Fibroblast of lung (primary cell): ENCODE measurements around the gene TTLL10. TPM values are rescaled to one million over a fixed set of nuclear protein-coding genes. Genes with fewer than 3 reads are reported as not detected.
"Not testable (repeated sequence)": the region's sequence is repeated elsewhere in the genome, so short reads cannot be mapped to it uniquely, and the experiment has no call there.

Experiments used
- DNase-seq, 2 donors: peaks; one replicate each; pipeline versions ENCODE4 v3.0.0 to v3.0.0-alpha.2; 2010; ENCODE audit warnings: low read depth in 2 of 2
- H2AFZ ChIP-seq: 2 replicates; pipeline ENCODE4 v1.5.1; 2012; ENCODE audit warnings: low read length, control low read depth, inconsistent platforms
- H3K27ac ChIP-seq: 2 replicates; pipeline ENCODE4 v1.5.1; 2011; ENCODE audit warnings: low read length, control low read depth; ENCODE audit not compliant: insufficient read depth
- H3K27me3 ChIP-seq: 2 replicates; pipeline ENCODE4 v1.5.1; 2011; ENCODE audit warnings: mild to moderate bottlenecking, low read length; ENCODE audit not compliant: control insufficient read depth, insufficient read depth
- H3K36me3 ChIP-seq: 2 replicates; pipeline ENCODE4 v1.5.1; 2011; ENCODE audit warnings: low read length; ENCODE audit not compliant: control insufficient read depth, insufficient read depth
- H3K4me1 ChIP-seq: 2 replicates; pipeline ENCODE4 v1.5.1; 2011; ENCODE audit warnings: low read length; ENCODE audit not compliant: control insufficient read depth, insufficient read depth; ENCODE audit errors: extremely low read depth
- H3K4me2 ChIP-seq: 2 replicates; pipeline ENCODE4 v1.5.1; 2011; ENCODE audit warnings: low read length, control low read depth; ENCODE audit not compliant: insufficient read depth; ENCODE audit errors: extremely low read depth
- H3K4me3 ChIP-seq, 4 experiments: fragments of 200-600 bp in 1 of 4; sonication (generic) in 1 of 4; replicated peaks in 1 of 4; 2 replicates each; pipeline ENCODE4 v1.5.1; 2011 to 2016; ENCODE audit warnings: low read length in 4 of 4, low read depth in 3 of 4, mild to moderate bottlenecking in 3 of 4, control low read depth in 2 of 4, inconsistent platforms in 1 of 4, mixed read lengths in 1 of 4; ENCODE audit not compliant: insufficient read depth in 1 of 4; ENCODE audit errors: control extremely low read depth in 1 of 4
- H3K79me2 ChIP-seq: 2 replicates; pipeline ENCODE4 v1.5.1; 2012; ENCODE audit warnings: mild to moderate bottlenecking, low read length, inconsistent platforms; ENCODE audit not compliant: control insufficient read depth, insufficient read depth
- H3K9ac ChIP-seq: 2 replicates; pipeline ENCODE4 v1.5.1; 2011; ENCODE audit warnings: mild to moderate bottlenecking, low read length, control low read depth; ENCODE audit not compliant: insufficient read depth
- H3K9me3 ChIP-seq: 2 replicates; pipeline ENCODE4 v1.5.1; 2012; ENCODE audit warnings: low read depth, low read length; ENCODE audit not compliant: control insufficient read depth, insufficient read depth
- H4K20me1 ChIP-seq: 2 replicates; pipeline ENCODE4 v1.5.1; 2011; ENCODE audit warnings: low read length; ENCODE audit not compliant: control insufficient read depth, insufficient read depth; ENCODE audit errors: extremely low read depth
- EZH2 ChIP-seq: IDR thresholded peaks from 2 replicates; pipeline ENCODE4 v1.5.1; 2012; ENCODE audit warnings: low read length, control low read depth, mild to moderate bottlenecking; ENCODE audit errors: missing control alignments
- polyA plus RNA-seq, 2 donors: library from polyadenylated mRNA; depleted of rRNA in 1 of 2; stranded (reverse) in 1 of 2; unstranded in 1 of 2; fragments of >200 nt; gene quantifications; 2 replicates each; pipeline ENCODE4 v1.2.1, GENCODE V29; 2011 to 2012; ENCODE audit warnings: missing spikeins in 1 of 2
- total RNA-seq: library from RNA; depleted of rRNA; stranded (reverse); fragments of >200 nt; gene quantifications from 2 replicates; pipeline ENCODE4 v1.2.1, GENCODE V29; 2014
- TF ChIP-seq, protein P1 (sequence below), 2 donors: IDR thresholded peaks in 1 of 2; conservative IDR thresholded peaks in 1 of 2; 1 replicate in 1 of 2; 2 replicates in 1 of 2; pipeline ENCODE4 v1.5.1; 2011 to 2012; ENCODE audit warnings: low read length in 2 of 2, control low read depth in 1 of 2, inconsistent platforms in 1 of 2, low read depth in 1 of 2, mild to moderate bottlenecking in 1 of 2

Gene TTLL10
- total and polyA plus RNA-seq, 2 donors (not counting 1 experiment from before 2014, with no cell fraction given): not detected

DNA sequence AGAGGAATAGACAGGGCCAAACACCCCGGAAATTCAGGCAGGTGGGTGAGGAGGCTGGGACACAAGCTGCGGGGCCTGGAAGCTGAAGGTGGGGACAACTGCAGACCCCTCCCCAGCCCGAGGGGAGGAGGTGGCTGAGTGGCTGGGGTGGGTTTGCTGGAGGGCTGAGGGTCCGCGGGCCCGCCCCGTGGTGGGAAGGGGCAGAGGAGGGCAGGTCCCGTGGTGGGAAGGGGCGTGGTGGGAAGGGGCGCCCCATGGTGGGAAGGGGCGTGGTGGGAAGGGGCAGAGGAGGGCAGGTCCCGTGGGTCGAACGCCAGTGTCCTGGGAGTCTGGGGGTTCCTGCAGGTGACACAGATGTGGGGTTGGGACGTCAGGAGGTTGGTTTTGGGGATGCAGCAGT is 24.3 kb upstream of the TTLL10 start:
- no peak for DNase-seq
- Histone ChIP-seq H3K79me2 (no peaks in the 10 kb centered on the region), H2AFZ (no peak overlapping the region), H3K9me3 (no peaks in the 10 kb centered on the region), H3K27me3 (no peaks in the 10 kb centered on the region), H3K4me3 (no peak overlapping the region), H4K20me1 (no peaks in the 10 kb centered on the region), H3K27ac (no peak overlapping the region), H3K9ac (no peak overlapping the region), H3K4me2 (no peak overlapping the region), H3K36me3 (no peaks in the 10 kb centered on the region), H3K4me1 (no peaks in the 10 kb centered on the region)
- TF ChIP-seq, protein P1, sequence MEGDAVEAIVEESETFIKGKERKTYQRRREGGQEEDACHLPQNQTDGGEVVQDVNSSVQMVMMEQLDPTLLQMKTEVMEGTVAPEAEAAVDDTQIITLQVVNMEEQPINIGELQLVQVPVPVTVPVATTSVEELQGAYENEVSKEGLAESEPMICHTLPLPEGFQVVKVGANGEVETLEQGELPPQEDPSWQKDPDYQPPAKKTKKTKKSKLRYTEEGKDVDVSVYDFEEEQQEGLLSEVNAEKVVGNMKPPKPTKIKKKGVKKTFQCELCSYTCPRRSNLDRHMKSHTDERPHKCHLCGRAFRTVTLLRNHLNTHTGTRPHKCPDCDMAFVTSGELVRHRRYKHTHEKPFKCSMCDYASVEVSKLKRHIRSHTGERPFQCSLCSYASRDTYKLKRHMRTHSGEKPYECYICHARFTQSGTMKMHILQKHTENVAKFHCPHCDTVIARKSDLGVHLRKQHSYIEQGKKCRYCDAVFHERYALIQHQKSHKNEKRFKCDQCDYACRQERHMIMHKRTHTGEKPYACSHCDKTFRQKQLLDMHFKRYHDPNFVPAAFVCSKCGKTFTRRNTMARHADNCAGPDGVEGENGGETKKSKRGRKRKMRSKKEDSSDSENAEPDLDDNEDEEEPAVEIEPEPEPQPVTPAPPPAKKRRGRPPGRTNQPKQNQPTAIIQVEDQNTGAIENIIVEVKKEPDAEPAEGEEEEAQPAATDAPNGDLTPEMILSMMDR (conservative IDR thresholded peaks at IDR 0.05 in 1 of 2, IDR thresholded peaks at IDR 0.05 in 1 of 2; ENCODE audit: low read depth in 1 of 2, low read length in 2 of 2): no peak
- no peak for TF ChIP-seq EZH2

DNA sequence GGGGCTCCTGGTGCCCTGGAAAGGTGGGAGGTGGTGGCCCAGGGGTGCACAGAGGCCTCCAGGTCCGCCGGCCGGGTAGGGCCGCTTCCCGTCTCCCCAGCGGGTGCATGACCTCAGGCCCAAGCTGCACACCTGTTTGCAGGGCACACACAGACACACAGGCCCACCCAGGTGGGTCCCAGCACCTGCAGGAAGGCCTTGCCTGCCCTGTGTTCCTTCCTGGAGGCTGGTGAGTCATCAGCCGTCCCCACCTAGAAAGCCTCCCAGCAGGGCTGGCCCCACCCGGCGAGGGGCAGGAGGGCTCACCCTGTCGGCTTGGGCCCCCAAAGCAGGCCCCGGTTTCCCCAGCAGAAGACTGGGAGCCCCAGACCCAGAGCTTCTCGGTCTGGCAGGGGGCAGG is 23.6 kb upstream of the TTLL10 start:
- no peaks in the 10 kb centered on the region for H3K4me1 ChIP-seq
- H2AFZ ChIP-seq: no peak overlapping the region
- no peaks in the 10 kb centered on the region for H3K9me3 ChIP-seq
- H3K4me2 ChIP-seq: no peak overlapping the region
- no peaks in the 10 kb centered on the region for H3K27me3 ChIP-seq
- H3K4me3 ChIP-seq: no peak overlapping the region
- no peaks in the 10 kb centered on the region for H3K79me2 ChIP-seq
- H4K20me1 ChIP-seq: no peaks in the 10 kb centered on the region
- no peak overlapping the region for H3K27ac ChIP-seq
- H3K36me3 ChIP-seq: no peaks in the 10 kb centered on the region
- no peak for DNase-seq
- no peak overlapping the region for H3K9ac ChIP-seq
- no peak for TF ChIP-seq EZH2
- TF ChIP-seq, protein P1 (conservative IDR thresholded peaks at IDR 0.05 in 1 of 2, IDR thresholded peaks at IDR 0.05 in 1 of 2; ENCODE audit: low read depth in 1 of 2, low read length in 2 of 2): no peak

DNA sequence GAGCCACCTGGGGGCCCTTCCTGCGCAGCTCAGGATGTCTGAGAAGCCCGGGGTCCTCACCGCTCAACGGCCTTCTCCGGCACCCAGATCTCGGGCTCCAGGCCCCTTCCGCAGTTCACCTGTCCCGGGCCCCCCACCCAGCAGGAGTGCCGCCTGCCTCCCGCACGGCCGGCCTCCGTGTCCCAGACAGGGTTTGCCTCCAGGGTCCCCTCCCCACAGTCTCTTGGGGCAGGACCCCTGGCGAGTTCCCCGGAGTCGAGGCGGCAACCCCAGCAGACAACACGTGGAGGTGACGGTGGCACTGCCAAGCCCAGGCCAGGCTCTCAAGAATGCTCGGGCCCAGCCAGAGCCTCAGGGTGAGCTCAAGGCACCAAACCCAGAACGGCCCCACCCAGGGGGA is 22.4 kb upstream of the TTLL10 start:
- Histone ChIP-seq H3K9me3 (no peaks in the 10 kb centered on the region), H3K27ac (no peak overlapping the region), H3K9ac (no peak overlapping the region), H3K4me2 (no peak overlapping the region), H3K79me2 (no peaks in the 10 kb centered on the region), H3K4me3 (no peak overlapping the region), H4K20me1 (no peaks in the 10 kb centered on the region), H2AFZ (no peak overlapping the region), H3K27me3 (no peaks in the 10 kb centered on the region), H3K4me1 (no peaks in the 10 kb centered on the region), H3K36me3 (no peaks in the 10 kb centered on the region)
- TF ChIP-seq, protein P1 (conservative IDR thresholded peaks at IDR 0.05 in 1 of 2, IDR thresholded peaks at IDR 0.05 in 1 of 2; ENCODE audit: low read depth in 1 of 2, low read length in 2 of 2): no peak
- TF ChIP-seq EZH2: no peak
- no peak for DNase-seq

DNA sequence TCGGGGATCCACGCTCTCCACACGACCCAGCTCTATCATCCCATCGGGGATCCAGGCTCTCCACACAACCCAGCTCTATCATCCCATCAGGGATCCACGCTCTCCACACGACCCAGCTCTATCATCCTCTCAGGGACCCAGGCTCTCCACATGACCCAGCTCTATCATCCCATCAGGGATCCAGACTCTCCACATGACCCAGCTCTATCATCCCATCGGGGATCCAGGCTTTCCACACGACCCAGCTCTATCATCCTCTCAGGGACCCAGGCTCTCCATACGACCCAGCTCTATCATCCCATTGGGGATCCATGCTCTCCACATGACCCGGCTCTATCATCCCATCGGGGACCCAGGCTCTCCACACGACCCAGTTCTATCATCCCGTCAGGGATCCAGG is 21.2 kb upstream of the TTLL10 start:
- H3K9me3 ChIP-seq, H3K27ac ChIP-seq, H3K9ac ChIP-seq, H3K4me2 ChIP-seq, H3K4me3 ChIP-seq, H3K79me2 ChIP-seq, H4K20me1 ChIP-seq, H3K4me1 ChIP-seq, H3K36me3 ChIP-seq, DNase-seq, H2AFZ ChIP-seq, H3K27me3 ChIP-seq: not testable (repeated sequence)

DNA sequence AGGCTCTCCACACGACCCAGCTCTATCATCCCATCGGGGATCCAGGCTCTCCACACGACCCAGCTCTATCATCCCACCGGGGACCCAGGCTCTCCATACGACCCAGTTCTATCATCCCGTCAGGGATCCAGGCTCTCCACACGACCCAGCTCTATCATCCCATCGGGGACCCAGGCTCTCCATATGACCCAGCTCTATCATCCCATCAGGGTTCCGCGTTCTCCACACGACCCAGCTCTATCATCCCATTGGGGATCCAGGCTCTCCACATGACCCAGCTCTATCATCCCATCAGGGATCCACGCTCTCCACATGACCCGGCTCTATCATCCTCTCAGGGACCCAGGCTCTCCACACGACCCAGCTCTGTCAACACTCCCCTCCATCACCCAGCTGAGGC is 20.5 kb upstream of the TTLL10 start:
- H3K4me2 ChIP-seq, H3K9ac ChIP-seq, H3K36me3 ChIP-seq, H2AFZ ChIP-seq, H4K20me1 ChIP-seq, H3K4me3 ChIP-seq, H3K4me1 ChIP-seq, H3K27me3 ChIP-seq, H3K9me3 ChIP-seq, DNase-seq, H3K27ac ChIP-seq, H3K79me2 ChIP-seq: not testable (repeated sequence)
